ENCODE measurements around the gene PDE11A.
A peak's percentile ranks its signal among the peaks of the same experiment; 100 is the strongest.
"Not testable (repeated sequence)": the region's sequence is repeated elsewhere in the genome, so short reads cannot be mapped to it uniquely, and the experiment has no call there.

Gene PDE11A

GRCh38 chr2:177810906-177811305 lies 261.7 kb downstream of the PDE11A start:
- DNase-seq = no peak

- DNase-seq = no peak
These were observed 263.4 kb downstream of the PDE11A start for GRCh38 chr2:177808984-177809809.

- DNase-seq = no peak
These were observed 266.6 kb downstream of the PDE11A start for GRCh38 chr2:177806025-177806424.

GRCh38 chr2:177799531-177799930 lies 273.0 kb downstream of the PDE11A start:
- no peak for DNase-seq

- DNase-seq = no peak
These were observed 274.8 kb downstream of the PDE11A start for GRCh38 chr2:177797808-177798207.

- DNase-seq = no peak
These were observed 275.7 kb downstream of the PDE11A start for GRCh38 chr2:177796654-177797415.

GRCh38 chr2:177796011-177796410 lies 276.6 kb downstream of the PDE11A start:
- no peak for DNase-seq

GRCh38 chr2:177785143-177785542 lies 287.4 kb downstream of the PDE11A start:
- not testable (repeated sequence) for DNase-seq

- no peak for DNase-seq
These were observed 287.9 kb downstream of the PDE11A start for GRCh38 chr2:177784745-177785067.

- no peak for DNase-seq
These were observed 288.5 kb downstream of the PDE11A start for GRCh38 chr2:177783835-177784744.

- DNase-seq = no peak
These were observed 289.5 kb downstream of the PDE11A start for GRCh38 chr2:177783091-177783490.

- DNase-seq = no peak
These were observed 290.0 kb downstream of the PDE11A start for GRCh38 chr2:177782613-177783012.

GRCh38 chr2:177778472-177778871 lies 294.1 kb downstream of the PDE11A start:
- no peak for DNase-seq

- DNase-seq = no peak
These were observed 300.0 kb downstream of the PDE11A start for GRCh38 chr2:177772529-177772928.

GRCh38 chr2:177771191-177771590 lies 301.4 kb downstream of the PDE11A start:
- no peak for DNase-seq

GRCh38 chr2:177767768-177768167 lies 304.8 kb downstream of the PDE11A start:
- no peak for DNase-seq

GRCh38 chr2:177765698-177766097 lies 306.9 kb downstream of the PDE11A start:
- DNase-seq = no peak

- DNase-seq = peak; percentile 9
These were observed 308.9 kb downstream of the PDE11A start for GRCh38 chr2:177763531-177764265.

GRCh38 chr2:177759443-177759842 lies 313.1 kb downstream of the PDE11A start:
- no peak for DNase-seq

GRCh38 chr2:177758591-177759371 lies 313.8 kb downstream of the PDE11A start:
- DNase-seq = no peak

GRCh38 chr2:177756336-177756735 lies 316.2 kb downstream of the PDE11A start:
- no peak for DNase-seq

GRCh38 chr2:177754492-177754873 lies 318.1 kb downstream of the PDE11A start:
- no peak for DNase-seq

All from DMS79 treated with DMSO at 0.1 percent for 48 hours (cell line).